HG03460 (cell line): ENCODE data around the gene PRDM5.

Experiments
- ATAC-seq: cut with Tn5 transposase; IDR thresholded peaks from one replicate; pipeline ENCODE4 v1.9.1; 2021; ENCODE audit not compliant: unreplicated experiment

PRDM5 gene

DNA sequence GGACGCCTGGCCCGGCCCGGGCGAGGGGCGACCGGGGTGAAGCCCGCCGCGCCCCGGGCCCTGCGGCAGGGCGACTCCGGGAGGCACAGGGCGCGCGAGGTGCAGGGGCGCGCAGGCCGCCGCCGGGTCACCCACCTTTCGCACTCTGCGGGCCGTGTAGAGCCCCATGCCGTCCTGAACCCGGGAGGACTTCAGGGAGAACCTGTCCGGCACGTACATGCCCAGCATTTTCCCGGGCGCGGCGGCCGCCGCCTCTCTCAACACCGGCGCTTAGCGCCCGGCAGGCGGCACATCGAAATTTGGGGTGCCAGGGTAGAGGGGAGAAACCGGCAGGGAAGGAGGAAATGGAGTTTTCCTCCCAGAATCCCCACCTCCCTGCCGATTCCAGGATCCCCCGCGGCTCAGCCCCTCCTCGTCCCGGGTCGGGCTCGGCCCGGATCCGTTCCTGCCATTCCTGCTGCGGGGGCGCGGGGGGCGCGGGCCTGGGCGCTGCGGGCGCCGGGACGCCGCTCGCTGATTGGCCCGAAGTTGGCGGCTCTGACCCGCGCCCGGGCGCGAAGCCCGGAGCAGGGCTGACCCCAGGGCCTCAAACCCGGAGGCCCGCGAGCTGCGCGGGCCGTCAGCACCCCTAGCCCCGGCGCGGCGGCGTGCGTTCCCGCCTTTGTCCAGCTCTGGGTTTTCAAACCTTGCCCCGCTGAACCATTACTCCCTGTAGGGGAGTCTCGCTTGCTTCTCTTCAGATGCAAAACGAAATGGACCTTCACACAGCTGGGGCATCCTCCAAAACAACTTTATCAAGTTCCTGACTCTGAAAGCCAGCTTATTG, at the start of gene PRDM5:
TSS of gene PRDM5 (minus strand) at position 346 of the 826 bp plus-strand sequence. CDS start at position 228, 118 bp downstream.
- ATAC-seq: no peak

DNA sequence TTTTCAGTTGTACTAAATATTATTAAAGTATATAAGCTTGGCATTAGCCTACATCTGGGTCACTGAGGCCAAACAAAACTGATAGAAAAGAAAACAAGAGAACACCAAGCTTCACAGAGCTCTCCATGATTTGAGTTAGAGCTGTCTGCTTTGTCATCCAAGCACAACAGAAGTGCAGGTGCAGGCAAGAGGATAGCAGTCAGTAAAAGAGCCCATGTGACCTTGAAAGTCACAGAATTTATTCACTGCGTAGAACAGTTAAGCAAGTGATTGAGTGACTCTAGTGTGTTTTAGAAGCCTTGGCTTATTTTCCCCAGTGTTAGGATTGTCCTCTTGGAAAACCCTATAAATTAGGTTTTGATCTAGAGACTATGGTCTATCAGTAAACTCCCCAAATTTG, 49.4 kb upstream of the PRDM5 start:
- ATAC-seq: no peak

DNA sequence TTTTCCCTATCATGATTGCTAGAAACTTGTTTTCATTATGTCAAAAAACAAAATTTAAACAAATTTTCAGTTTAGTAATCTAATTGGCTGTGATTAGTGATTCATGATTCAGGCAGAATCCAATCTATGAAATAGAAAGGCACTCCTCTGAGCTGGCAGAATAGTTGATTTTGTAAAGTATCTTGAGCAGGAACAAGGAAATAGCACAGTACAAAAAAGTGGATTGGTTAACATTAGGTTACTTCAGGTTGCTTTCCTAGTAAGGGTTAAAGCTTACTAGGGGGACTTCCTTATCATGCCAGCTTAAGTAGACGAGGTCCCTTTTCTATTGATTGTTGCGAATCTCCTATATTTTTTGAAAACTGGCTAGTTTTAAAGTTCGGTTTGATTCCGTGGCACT, 43.4 kb upstream of the PRDM5 start:
- no peak for ATAC-seq

DNA sequence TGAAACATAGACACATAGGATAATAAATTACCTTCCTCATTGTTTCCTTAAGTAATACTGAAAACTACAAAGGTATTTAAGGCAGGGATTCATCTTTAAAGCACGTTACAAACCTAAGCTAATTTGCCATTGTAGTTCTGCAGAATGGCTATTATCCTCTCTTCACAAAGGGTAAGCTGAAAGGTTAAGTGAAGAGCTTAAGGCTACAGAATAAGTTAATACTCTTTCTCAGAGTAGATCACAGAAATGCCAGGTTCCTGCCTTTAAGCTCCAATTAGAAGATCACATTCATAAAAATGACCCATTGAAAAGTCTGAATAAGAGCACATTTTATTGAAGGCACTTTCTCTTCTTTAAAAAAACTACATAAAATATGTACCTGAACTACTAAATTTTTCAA, 42.1 kb upstream of the PRDM5 start:
- no peak for ATAC-seq

DNA sequence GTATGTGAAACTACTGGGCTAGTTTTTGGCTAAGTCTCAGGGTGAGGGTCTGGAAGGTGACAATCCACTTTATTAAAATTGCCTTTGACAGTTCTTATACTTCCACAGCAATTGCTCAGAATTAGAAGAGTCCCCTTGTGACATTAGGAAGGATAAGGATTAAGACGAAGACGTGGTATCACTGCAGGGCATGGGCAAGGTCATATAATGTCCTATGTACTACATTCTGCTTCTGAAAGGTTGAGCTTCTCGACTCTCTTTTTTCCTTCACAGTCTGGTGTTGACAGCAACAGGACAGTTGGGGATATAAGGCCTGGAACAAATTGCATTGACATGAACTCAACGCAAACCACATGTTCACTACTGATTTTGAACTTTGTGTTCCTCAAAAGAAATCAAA, 40.9 kb upstream of the PRDM5 start:
- no peak for ATAC-seq

DNA sequence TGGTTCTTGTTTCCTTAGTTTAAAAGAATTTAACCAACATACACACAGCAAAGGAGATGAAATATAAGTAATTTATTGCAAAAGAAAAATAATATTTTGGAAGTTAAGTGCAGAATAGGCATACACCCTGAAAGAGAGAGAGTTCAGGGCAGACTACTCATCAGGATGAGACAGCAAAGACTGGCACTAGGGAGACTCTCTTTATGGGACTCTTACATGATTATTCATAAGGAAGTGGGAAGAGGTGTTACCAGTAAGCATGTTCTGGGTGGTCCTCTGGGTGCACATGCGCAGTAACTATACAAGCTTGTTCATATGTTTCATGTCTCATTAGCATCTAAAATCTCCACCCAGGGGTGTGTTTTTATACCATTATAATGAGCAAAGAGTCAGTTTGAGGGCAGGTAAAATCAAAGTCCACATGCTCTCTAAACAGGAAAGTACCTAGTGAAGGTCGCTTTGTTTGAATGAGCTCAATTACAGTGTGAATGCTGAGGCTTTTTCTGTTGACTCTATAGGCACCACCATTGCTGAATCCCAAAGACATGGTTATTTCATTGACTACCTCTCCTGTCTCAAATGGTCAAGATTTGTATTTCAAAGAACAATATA, 38.2 kb upstream of the PRDM5 start:
- ATAC-seq: no peak

DNA sequence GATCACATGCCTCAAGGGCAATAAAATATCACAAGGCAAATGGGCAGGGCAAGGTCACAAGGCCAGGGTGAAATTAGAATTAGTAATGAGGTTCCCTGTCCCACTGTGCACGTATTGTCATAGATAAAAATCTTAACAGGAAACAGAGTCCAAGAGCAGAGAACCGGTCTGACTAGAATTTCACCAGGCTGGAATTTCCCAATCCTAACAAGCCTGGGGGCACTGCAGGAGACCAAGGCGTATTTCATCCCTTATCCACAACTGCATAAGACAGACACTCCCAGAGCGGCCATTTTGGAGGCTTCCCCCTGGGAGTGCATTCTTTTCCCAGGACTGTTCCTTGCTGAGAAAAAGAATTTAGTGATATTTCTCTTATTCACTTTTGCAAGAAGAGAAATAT, 25.9 kb upstream of the PRDM5 start:
- ATAC-seq: no peak

DNA sequence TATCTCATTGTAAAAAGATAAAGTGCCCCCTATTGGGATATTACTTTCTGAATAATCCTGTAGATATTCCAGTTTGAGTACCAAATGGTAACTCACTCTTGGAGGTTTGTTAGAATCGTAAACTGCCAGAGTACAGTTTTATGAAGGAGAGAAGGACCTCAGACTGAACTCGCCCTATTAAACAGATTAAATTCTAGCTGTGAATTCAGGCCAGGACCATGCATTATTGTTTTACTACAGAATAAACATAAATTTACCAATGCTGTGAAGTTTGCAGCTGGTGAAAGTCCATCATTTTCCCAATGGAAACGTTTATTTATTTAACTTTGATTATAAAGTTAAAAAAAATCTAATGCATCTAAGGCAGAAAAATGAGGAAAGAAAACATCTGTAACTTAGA, 20.2 kb upstream of the PRDM5 start:
- ATAC-seq: no peak

DNA sequence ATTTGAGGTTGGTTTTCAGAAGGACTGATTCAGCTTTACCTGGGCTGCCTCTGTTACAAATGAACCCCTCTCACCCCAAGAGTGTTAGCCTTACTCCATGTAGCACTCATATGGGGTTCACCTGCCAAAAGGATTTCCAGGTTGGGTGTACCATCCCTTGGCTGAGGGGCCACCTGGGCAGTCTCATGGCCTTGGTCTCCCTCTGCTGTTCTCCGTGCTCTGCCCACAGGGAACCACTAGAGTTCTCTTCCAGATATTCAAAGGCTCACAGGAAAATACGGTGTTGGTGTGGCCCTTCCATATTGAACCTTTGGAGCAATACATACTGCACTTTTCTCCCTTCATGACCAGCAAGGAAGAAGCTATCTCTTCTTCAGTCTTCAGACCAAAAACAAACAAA, 18.0 kb upstream of the PRDM5 start:
- no peak for ATAC-seq

DNA sequence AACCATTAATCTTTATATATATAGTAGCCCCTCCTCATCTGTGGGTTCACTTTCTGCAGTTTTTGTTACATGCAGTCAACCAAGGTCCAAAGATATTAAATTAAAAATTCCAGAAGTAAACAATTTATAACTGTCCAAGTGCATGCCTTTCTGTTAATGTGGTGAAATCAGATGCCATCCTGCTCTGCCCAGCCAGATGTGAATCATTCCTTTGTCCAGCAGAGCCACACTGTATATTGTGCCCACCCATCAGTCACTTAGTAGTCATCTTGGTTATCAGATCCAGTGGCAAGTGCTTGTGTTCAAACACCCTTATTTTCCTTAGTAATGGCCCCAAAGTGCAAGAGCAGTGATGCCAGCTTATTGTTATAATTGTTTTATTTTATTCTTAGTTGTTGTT, 17.2 kb upstream of the PRDM5 start:
- no peak for ATAC-seq

DNA sequence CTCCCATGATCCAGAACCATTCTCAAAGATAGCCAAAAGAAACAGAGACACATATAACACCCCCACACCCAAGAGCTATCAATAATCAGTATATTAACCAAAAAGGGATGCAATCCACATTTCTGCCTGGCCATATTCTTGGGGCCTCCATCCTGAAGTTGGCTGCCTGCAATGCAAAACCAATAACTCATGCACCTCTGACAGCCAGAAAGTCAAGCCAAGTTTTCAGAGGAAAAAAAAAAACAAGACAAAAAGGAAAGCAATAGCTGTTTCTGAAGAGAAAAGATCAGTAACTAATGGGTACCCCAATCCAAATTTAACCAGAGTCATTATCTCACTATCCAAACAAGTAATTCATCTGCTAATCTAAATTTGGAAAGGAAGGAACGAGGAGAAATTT, 7.3 kb upstream of the PRDM5 start:
- ATAC-seq: no peak

DNA sequence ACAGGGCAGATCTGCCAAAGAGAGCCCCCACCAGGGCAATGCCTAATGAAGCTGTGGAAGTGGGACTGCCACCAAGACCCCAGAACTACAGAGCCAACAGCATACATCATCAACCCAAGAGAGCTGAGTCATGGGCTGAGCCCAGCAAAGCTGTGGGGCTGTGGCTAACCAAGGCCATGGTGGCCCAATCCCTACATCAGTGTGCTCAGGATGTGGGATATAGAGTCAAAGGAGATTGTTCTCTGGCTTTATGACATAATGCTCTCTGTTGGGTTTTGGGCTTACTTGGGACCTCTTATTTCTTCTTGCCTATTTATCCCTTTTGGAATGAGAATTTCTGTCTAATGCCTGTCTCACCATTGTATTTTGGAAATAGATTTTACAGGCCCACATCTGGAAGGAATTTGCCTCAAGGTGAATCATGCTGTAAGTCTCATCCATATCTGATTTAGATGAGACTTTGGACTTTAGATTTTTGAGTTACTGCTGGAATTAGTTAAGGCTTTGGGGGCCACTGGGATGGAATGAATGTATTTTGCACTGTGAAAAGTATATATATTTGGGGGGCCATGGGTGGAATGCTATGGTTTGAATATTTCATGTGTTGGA, 5.4 kb upstream of the PRDM5 start:
- ATAC-seq: no peak

DNA sequence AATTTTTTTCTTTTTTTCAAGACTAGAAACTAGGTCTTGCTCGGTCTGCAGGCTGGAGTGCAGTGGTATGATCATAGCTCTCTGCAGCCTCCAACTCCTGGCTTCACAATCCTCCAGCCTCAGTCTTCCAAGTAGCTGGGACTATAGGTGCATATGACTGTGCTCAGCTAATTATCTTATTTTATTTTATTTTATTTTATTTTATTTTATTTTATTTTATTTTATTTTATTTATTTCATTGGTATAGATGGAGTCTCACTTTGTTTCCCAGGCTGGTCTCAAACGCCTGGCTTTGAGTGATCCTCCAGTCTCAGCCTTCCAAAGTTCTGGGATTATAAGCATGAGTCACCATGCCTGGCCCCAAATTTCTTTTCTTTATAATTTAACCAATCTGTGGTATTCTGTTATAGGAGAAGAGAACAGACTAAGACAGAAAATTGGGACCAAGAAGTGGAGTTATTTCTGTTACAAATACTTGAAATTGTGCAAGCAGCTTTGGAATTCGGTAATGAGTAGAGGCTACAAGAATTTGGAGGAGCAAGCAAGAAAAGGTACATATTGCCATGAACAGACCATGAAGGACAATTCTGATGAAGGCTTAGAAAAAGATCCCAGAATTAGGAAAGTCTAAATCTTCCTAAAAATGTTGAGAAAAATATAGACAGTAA, 4.0 kb upstream of the PRDM5 start:
- ATAC-seq: no peak

DNA sequence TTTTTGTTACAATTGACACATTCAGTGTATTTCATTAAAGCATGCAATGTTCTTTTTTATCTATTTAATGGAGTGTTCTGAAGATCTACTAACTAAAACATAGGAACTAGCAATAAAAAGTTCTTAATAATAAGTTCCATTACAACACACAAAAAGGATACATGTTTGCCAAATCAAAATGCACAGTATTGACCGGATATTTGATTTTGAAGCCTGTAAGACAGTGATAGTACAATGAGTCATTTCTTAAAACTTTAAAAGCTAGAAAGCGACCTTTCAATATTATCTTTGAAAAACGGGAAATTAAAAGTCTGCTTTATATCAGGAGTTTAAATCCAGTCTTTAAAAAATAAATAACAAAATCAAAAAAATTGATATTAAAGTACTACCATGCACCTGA, 2.4 kb upstream of the PRDM5 start:
- no peak for ATAC-seq

DNA sequence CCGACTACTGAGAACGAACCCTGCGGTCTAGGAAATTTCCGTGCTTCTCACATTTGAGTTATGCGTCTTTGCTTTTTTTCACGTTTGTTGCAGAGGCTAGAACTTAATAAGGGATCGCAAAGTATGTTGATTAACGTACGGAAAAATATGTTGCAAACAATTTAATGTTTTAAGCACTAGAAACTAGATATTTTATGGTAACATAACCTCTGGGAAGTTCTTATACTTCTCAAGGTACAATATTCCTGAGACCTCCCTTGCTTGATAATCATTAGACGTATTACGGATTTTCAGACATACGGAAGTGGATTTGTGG, 639 bp upstream of the PRDM5 start:
- ATAC-seq: no peak

DNA sequence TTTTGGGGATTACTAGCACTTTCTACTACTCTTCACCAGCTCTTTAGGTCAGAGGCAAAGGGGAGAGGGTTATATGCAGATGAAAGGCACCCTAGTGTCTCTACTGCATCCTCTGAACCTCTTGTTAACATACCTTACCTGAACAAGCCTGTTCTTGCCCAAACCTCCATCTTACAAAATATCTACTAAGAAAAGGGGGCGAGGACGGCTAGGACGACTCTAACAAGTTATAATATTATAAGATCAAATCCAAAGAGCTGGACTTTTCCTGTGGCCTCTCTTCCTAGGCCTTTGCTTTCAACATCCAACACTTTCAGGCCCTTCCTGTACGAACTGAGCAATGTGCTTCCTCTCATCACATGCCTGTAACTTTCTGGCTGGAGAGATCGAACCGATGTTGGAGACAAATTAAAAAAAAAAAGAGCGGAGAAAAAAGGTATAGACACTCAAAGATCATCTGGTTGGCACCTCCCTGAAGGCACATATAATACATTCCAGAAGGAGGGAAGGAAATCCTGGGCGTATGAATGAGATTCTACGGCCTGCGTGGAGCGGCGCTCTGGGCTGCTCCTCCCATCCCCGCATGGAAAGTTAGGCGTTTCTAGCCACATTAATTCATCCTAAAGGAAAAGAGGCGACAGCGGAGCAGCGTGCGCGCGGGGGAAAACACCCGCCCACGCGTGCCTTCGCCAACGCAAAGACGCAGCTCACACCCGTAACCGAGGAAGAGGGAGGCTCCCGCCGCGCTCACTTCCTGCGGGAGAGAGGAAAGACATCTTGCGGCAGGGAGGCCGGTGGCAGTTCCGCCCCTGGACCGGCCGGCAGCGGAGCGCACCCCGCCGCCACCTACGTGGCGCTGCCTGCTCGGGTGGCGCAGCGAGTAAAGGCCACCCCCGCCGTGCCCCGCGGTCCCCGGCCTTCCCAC, 808 bp downstream of the PRDM5 start:
- no peak for ATAC-seq

DNA sequence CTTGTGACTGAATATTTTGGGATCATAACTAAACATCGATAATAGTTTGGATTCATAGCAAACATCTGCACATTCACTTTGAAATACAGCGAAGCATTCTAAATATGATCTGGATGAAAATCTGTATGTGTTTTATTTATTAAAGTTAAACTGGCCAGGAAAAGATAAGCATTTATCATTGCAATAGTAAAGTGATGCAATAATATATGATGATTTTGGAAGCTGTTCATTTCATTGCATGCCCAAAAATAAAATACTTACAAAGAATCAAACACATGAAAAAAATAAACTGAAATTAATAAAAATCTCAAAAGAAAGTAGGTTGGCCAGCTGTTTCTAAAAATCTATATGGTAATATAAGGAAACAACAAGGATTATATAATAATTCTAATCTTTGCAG, 1.9 kb downstream of the PRDM5 start:
- ATAC-seq: no peak

DNA sequence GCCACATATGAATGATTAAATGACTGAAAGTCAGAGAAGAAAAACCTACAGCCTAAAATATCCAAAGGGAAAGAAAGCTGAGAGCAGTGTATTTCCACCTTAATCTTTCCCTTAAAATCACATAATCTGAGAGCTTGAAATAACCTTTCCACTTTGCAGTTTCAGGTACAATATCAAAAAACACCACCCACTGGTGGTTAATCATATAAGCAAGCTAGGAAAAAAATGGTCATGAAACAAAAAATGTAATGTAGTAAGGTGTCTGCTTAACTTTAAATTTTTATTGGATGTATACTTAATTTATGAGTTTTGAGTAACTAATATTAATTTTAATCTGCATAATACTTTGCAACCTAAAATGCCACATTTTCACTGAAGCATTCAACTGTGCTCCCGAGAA, 3.2 kb downstream of the PRDM5 start:
- ATAC-seq: no peak

DNA sequence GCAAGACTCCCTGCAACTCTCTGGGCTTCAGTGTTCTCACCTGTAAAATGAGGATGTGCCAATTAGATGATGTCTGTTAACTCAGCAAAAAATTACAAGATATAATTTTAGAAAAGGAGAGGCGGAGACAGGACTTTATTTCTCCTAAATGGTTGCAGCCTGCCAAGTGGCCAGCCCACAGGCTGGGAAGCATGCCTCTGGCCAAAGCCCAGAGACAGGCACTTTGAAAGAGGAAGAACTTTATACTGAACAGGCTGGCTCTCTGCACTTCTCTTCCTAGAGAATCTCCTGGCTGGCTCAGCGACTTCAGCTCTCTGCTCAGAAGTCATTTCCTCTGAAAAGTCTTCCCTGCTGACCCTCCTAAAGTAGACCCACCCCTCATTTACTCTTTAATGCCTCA, 3.7 kb downstream of the PRDM5 start:
- ATAC-seq: no peak

DNA sequence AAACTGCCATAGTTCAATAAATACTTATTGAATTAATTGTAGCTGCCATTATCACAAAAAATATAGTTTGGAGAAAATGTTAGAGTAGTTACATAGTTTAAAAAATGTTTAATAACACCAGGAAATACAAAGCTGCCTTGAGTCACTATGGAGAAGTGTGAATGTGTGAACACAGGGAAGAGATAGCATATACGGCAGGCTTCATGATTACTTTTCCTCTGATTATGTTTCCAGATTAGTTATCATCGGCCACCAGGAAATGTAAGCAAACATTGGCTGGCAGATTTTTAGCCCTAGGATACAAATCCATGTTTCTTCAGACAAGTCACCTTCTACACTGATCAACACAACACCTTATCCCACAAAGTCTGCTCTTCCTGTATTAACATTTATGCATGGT, 4.4 kb downstream of the PRDM5 start:
- ATAC-seq: no peak

DNA sequence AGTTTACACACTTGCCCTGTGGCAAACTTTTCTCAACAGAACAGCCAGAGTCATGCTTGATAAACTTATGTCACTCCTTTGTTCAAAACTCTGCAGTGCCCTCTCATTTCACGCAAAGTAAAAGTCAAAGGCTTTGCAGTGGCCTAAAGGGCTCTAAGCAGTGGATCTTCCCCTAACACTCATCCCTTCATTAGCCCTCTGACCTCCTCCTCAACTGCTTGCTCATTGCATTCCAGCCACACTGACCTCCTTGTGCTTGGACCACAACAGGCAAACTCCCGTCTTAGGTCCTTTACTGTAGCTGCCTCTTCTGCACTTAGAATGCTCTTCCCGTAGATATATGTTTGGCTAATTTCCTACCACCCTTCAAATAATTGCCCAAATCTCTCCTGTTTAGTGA, 5.6 kb downstream of the PRDM5 start:
- ATAC-seq: no peak
